AG04450 (cell line): Measurements from ENCODE around the gene ZPLD1. TPM values are rescaled to one million over a fixed set of nuclear protein-coding genes. Genes with fewer than 3 reads are reported as not detected.

ENCODE experiments used
- CTCF ChIA-PET: fragments of 300-600, 350-600 bp; formaldehyde crosslinking; extraction: SDS; loops from one replicate; lab custom pipeline; 2022; ENCODE audit warnings: antibody characterized with exemption, inconsistent platforms; lab: Charles Lee
- POLR2A ChIA-PET: fragments of 350-600 bp; formaldehyde crosslinking; extraction: SDS; loops from one replicate; lab custom pipeline; 2021; ENCODE audit warnings: antibody characterized with exemption, inconsistent platforms; lab: Yijun Ruan, JAX
- DNase-seq: peaks from one replicate; pipeline ENCODE4 v3.0.0-alpha.2; 2011; ENCODE audit warnings: low read depth, low spot score
- H3K27ac ChIP-seq: one replicate; pipeline ENCODE4 v1.5.1; 2012; ENCODE audit warnings: low read depth, low read length, control low read depth
- H3K27me3 ChIP-seq: one replicate; pipeline ENCODE4 v1.6.0; 2012; ENCODE audit warnings: low read length; ENCODE audit not compliant: control insufficient read depth, insufficient read depth
- H3K4me3 ChIP-seq: 2 replicates; pipeline ENCODE4 v1.5.1; 2011; ENCODE audit warnings: mild to moderate bottlenecking, low read depth, low read length, control low read depth
- H3K9me3 ChIP-seq: 2 replicates; pipeline ENCODE4 v1.5.1; 2012; ENCODE audit warnings: low read length; ENCODE audit not compliant: control insufficient read depth, insufficient read depth
- CTCF ChIP-seq: IDR thresholded peaks from 2 replicates; pipeline ENCODE4 v1.5.1; 2011; ENCODE audit warnings: low read depth, low read length, control low read depth, inconsistent platforms
- polyA plus RNA-seq: library from polyadenylated mRNA; depleted of rRNA; stranded (reverse); fragments of >200 nt; gene quantifications from 2 replicates; pipeline ENCODE4 v1.2.3, GENCODE V29; 2011

ZPLD1 gene
- polyA plus RNA-seq, 1 experiment = 0.02 TPM

DNA sequence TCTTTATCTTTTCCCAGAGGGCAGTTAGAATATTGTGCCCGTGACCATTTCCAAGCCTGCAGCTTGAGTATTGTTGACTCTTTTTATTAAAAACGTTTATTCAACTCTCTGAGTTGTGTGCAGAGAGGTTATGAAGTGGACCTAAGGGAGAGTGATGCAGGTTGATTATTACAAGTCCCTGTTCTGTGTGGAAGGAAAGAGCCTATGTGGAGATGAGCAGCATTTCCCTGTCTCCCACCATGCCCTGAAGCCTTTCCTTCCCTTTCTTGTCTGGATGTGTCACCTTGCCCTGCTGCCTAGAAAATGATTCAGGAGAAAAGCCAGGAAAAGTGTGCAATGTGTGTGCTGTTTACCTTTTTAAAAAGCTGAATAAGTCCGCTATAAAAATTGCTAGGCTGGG, 19.4 kb downstream of the ZPLD1 start:
- Histone ChIP-seq H3K4me3 (no peak overlapping the region), H3K27ac (no peak overlapping the region), H3K27me3 (no peaks in the 10 kb centered on the region), H3K9me3 (no peaks in the 10 kb centered on the region)
- ChIA-PET POLR2A (no interaction called here), CTCF (interaction anchor here (1.0 kb wide), 1 partner anchor 225 kb away, joined by 3 read pairs; no protein-coding TSS in a partner anchor)
- DNase-seq = no peak
- TF ChIP-seq CTCF = no peak

- no peak overlapping the region for H3K4me3 ChIP-seq
- no peak for DNase-seq
- no peak overlapping the region for H3K27ac ChIP-seq
- H3K27me3 ChIP-seq = no peaks in the 10 kb centered on the region
- no peak for TF ChIP-seq CTCF
- H3K9me3 ChIP-seq = no peaks in the 10 kb centered on the region
- ChIA-PET CTCF (no interaction called here), POLR2A (no interaction called here)
These were observed 22.8 kb downstream of the ZPLD1 start for GRCh38 chr3:102457644-102458043.

DNA sequence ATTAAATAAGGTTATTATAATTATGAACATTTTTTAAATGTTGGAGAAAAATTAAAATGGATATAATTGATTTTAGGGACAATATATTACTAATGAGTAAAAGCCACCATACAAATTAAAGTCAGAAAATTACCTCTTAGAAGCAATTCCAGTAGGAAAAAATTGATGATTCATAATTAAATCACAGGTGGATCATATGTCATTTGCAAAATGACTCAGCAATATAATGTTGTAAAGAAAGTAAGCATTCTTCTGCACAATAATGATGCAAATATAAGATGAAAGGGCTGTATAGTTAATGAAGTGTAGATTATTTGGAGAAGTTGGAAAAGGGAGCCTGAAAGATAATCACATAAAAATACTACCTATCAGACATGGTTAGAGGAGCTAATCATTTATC, 25.8 kb downstream of the ZPLD1 start:
- H3K9me3 ChIP-seq = no peaks in the 10 kb centered on the region
- no peak overlapping the region for H3K27ac ChIP-seq
- no peak for DNase-seq
- H3K4me3 ChIP-seq = no peak overlapping the region
- H3K27me3 ChIP-seq = no peaks in the 10 kb centered on the region
- ChIA-PET POLR2A (no interaction called here), CTCF (no interaction called here)
- TF ChIP-seq CTCF = no peak

DNA sequence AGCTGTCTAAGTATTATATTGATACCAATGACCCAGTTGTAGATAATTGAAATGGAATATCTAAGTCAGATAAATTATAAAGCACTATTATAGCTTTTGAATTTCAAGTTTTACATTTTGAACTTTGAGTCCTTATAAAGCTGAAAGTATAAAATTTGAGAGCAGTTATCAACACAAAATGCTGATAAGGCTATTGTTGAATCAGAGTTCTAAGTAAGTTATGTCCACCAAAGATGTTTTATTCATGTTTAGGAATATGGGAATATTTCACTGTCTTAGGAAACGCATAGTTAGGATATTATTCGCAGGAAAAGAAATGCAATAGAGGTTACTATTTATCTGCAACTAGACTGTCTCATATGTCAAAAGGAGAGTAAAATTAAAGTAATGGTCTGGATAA, 29.4 kb downstream of the ZPLD1 start:
- no peak overlapping the region for H3K27ac ChIP-seq
- ChIA-PET POLR2A (no interaction called here), CTCF (no interaction called here)
- TF ChIP-seq CTCF = no peak
- H3K4me3 ChIP-seq = no peak overlapping the region
- H3K9me3 ChIP-seq = no peaks in the 10 kb centered on the region
- no peaks in the 10 kb centered on the region for H3K27me3 ChIP-seq
- no peak for DNase-seq

- ChIA-PET CTCF (interaction anchor here (0.8 kb wide), 1 partner anchor 70 kb away, joined by 5 read pairs; no protein-coding TSS in a partner anchor), POLR2A (no interaction called here)
- 0 out of 2 replicates have a peak, but pooled peaks have one; percentile 12 for TF ChIP-seq CTCF
- Histone ChIP-seq H3K27ac (no peak overlapping the region), H3K4me3 (no peak overlapping the region), H3K27me3 (no peaks in the 10 kb centered on the region), H3K9me3 (no peaks in the 10 kb centered on the region)
- DNase-seq = no peak
These were observed 31.2 kb downstream of the ZPLD1 start for GRCh38 chr3:102466001-102466400.
